Measurements from ENCODE around the gene DAB1. TPM values are rescaled to one million over a fixed set of nuclear protein-coding genes. Genes with fewer than 3 reads are reported as not detected.

The DAB1 gene
- total RNA-seq, 1 experiment from 2014 or later, result not detected

GRCh38 chr1:56968878-56969495 lies 454.9 kb downstream of the DAB1 start:
- Histone ChIP-seq H3K9me2 (ENCODE audit: insufficient read depth) (no peaks in the 10 kb centered on the region), H3K9me3 (ENCODE audit: control insufficient read depth in 1 of 2, insufficient read depth in 1 of 2, low read depth in 1 of 2, low read length in 2 of 2) (no peaks in the 10 kb centered on the region), H2AFZ (ENCODE audit: low read depth, low read length, poor library complexity, severe bottlenecking) (no peak overlapping the region), H3K9ac (ENCODE audit: low read length) (no peak overlapping the region), H3K4me2 (ENCODE audit: low read length) (no peak overlapping the region), H3K27me3 (ENCODE audit: insufficient read depth, low read length) (peaks cover 8% of the 10 kb centered on the region; the same call in 1 of the 2 replicates), H3K4me1 (ENCODE audit: control insufficient read depth in 1 of 2, insufficient read depth in 2 of 2, low read length in 2 of 2) (no peaks in the 10 kb centered on the region), H4K20me1 (ENCODE audit: insufficient read depth) (no peaks in the 10 kb centered on the region), H3K27ac (ENCODE audit: low read depth, low read length) (no peak overlapping the region), H3K36me3 (ENCODE audit: control insufficient read depth in 1 of 2, insufficient read depth in 2 of 2, low read length in 2 of 2) (no peaks in the 10 kb centered on the region), H3K79me2 (ENCODE audit: insufficient read depth, low read length) (no peaks in the 10 kb centered on the region), H3K4me3 (replicated peaks in 1 of 2; ENCODE audit: low read depth in 1 of 2, low read length in 2 of 2) (no peak overlapping the region)
- TF ChIP-seq POLR2A (IDR thresholded peaks at IDR 0.05; ENCODE audit: borderline replicate concordance, extremely low read depth, insufficient read depth, insufficient read length), result no peak
- no peak for TF ChIP-seq POLR2AphosphoS5 (IDR thresholded peaks at IDR 0.05; ENCODE audit: low read depth, low read length)
- no peak for TF ChIP-seq YY1 (IDR thresholded peaks at IDR 0.05; ENCODE audit: extremely low read depth, insufficient replicate concordance, low read depth, low read length)
- TF ChIP-seq EZH2 (IDR thresholded peaks at IDR 0.05), result no peak
- TF ChIP-seq, protein P1, sequence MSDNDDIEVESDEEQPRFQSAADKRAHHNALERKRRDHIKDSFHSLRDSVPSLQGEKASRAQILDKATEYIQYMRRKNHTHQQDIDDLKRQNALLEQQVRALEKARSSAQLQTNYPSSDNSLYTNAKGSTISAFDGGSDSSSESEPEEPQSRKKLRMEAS (IDR thresholded peaks at IDR 0.05), result no peak
- POLR2A ChIA-PET, result no interaction called here
- RAD21 ChIA-PET (ENCODE audit: low non-redundant PET in 1 of 2, low total read pairs in 2 of 2, uncharacterized antibody in 2 of 2, unreplicated experiment in 2 of 2), result no interaction called here
- no TSS peak for BruUV-seq (replicated peaks)
- CTCF ChIA-PET, result interaction anchor here (1.8 kb wide), 1 partner anchor 137 kb away, joined by 10 read pairs; no protein-coding TSS in a partner anchor
- intact Hi-C loops (cut with micrococcal nuclease), result loop anchor here (1.0 to 10.0 kb wide), 2 partner anchors 137 to 1684 kb away; no protein-coding TSS in a partner anchor
- ATAC-seq (no peak), DNase-seq (ENCODE audit: low read depth, low spot score) (no peak)

DNA sequence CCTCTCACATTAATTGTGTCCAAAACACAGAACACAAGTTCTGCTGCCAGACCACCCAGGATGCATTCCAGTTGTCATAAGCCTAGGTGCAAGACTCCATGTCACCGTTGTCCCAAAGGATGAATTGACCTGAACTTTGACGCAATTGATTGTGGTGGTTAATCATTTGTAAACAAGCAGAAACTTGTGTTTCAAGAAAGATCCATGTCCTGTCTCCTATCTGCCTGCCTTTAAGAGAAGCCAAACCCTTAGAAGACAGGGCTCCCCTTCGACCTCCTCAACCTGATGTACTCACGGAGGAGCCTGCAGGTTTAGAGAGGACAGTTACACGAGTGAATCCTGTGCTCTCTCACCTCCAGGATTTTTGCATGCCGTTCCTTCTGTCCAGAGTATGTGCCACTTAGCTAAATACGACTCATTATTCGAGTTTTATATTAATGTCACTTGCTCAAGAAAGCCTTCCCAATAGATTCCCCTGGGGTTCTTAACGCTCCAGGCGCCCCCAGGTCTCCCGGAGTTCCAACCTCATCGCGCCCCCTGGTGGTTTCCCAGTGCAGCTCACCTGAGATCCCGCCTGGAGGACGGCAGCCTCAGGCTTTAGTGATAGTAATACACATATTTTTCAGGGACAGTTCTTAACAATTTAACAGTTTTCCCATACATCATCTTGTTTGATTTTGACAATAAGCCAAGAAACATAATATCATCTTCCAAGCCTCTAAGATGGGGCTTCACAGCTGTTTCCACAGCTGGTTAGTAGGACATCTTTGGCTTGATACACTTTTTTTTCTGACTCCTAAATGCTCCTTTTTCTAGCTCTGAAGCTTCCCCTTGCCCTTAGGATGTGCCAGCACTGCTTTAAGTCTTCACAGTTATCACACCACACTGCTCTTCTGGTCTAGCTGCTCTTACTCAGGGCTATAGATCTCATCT lies 455.7 kb downstream of the DAB1 start:
- peak; percentile 69 for ATAC-seq
- Histone ChIP-seq H3K27me3 (ENCODE audit: insufficient read depth, low read length) (peaks cover 8% of the 10 kb centered on the region; the same call in 1 of the 2 replicates), H3K9me3 (ENCODE audit: control insufficient read depth in 1 of 2, insufficient read depth in 1 of 2, low read depth in 1 of 2, low read length in 2 of 2) (no peaks in the 10 kb centered on the region), H3K9ac (ENCODE audit: low read length) (no peak overlapping the region), H3K27ac (ENCODE audit: low read depth, low read length) (no peak overlapping the region), H3K4me1 (ENCODE audit: control insufficient read depth in 1 of 2, insufficient read depth in 2 of 2, low read length in 2 of 2) (no peaks in the 10 kb centered on the region), H3K4me2 (ENCODE audit: low read length) (no peak overlapping the region), H2AFZ (ENCODE audit: low read depth, low read length, poor library complexity, severe bottlenecking) (no peak overlapping the region), H4K20me1 (ENCODE audit: insufficient read depth) (no peaks in the 10 kb centered on the region), H3K79me2 (ENCODE audit: insufficient read depth, low read length) (no peaks in the 10 kb centered on the region), H3K9me2 (ENCODE audit: insufficient read depth) (no peaks in the 10 kb centered on the region), H3K36me3 (ENCODE audit: control insufficient read depth in 1 of 2, insufficient read depth in 2 of 2, low read length in 2 of 2) (no peaks in the 10 kb centered on the region), H3K4me3 (replicated peaks in 1 of 2; ENCODE audit: low read depth in 1 of 2, low read length in 2 of 2) (no peak overlapping the region)
- TF ChIP-seq, protein P2, sequence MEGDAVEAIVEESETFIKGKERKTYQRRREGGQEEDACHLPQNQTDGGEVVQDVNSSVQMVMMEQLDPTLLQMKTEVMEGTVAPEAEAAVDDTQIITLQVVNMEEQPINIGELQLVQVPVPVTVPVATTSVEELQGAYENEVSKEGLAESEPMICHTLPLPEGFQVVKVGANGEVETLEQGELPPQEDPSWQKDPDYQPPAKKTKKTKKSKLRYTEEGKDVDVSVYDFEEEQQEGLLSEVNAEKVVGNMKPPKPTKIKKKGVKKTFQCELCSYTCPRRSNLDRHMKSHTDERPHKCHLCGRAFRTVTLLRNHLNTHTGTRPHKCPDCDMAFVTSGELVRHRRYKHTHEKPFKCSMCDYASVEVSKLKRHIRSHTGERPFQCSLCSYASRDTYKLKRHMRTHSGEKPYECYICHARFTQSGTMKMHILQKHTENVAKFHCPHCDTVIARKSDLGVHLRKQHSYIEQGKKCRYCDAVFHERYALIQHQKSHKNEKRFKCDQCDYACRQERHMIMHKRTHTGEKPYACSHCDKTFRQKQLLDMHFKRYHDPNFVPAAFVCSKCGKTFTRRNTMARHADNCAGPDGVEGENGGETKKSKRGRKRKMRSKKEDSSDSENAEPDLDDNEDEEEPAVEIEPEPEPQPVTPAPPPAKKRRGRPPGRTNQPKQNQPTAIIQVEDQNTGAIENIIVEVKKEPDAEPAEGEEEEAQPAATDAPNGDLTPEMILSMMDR (IDR thresholded peaks at IDR 0.05 in 2 of 3, conservative IDR thresholded peaks at IDR 0.05 in 1 of 3; ENCODE audit: borderline replicate concordance in 1 of 3, insufficient read depth in 1 of 3, low read depth in 2 of 3, low read length in 2 of 3), result peak in 2 of 3 experiments; percentile 72 to 82; a peak in 4 of 6 replicates
- TF ChIP-seq REST (IDR thresholded peaks at IDR 0.05; ENCODE audit: low read depth) (no peak), RAD21 (IDR thresholded peaks at IDR 0.05; ENCODE audit: low read depth) (peak; percentile 45)
- BruUV-seq (replicated peaks), result no TSS peak
- intact Hi-C loops (cut with micrococcal nuclease), result loop anchor here (1.0 to 10.0 kb wide), 2 partner anchors 136 to 1683 kb away; no protein-coding TSS in a partner anchor
- ChIA-PET RAD21 (ENCODE audit: low non-redundant PET in 1 of 2, low total read pairs in 2 of 2, uncharacterized antibody in 2 of 2, unreplicated experiment in 2 of 2) (no interaction called here), CTCF (interaction anchor here (1.8 kb wide), 1 partner anchor 136 kb away, joined by 10 read pairs; no protein-coding TSS in a partner anchor), POLR2A (no interaction called here)
- peak; percentile 7 for DNase-seq (ENCODE audit: low read depth, low spot score)

Data from HCT116 (cell line).